Vagina (tissue), 2 donors: ENCODE data around the gene LATS1. TPM values are rescaled to one million over a fixed set of nuclear protein-coding genes. Genes with fewer than 3 reads are reported as not detected.
"Not testable (repeated sequence)": the region's sequence is repeated elsewhere in the genome, so short reads cannot be mapped to it uniquely, and the experiment has no call there.

ENCODE experiments used
- DNase-seq, 2 donors: peaks; one replicate each; pipeline ENCODE4 v3.0.0-alpha.2; 2017; ENCODE audit errors: extremely low spot score in 2 of 2
- H3K27ac ChIP-seq: fragments of 200-600 bp; sonication (generic); one replicate; pipeline ENCODE4 v1.5.1; 2019
- H3K27me3 ChIP-seq: fragments of 200-600 bp; sonication (generic); one replicate; pipeline ENCODE4 v1.5.1; 2019
- H3K36me3 ChIP-seq, 2 donors: fragments of 200-600 bp; sonication (generic); one replicate each; pipeline ENCODE4 v1.5.1; 2017 to 2019
- H3K4me1 ChIP-seq: fragments of 200-600 bp; sonication (generic); one replicate; pipeline ENCODE4 v1.5.1; 2019
- H3K4me3 ChIP-seq, 2 donors: fragments of 200-600 bp; sonication (generic); 1 replicate in 1 of 2; 2 replicates in 1 of 2; pipeline ENCODE4 v1.5.1; 2016 to 2019
- H3K9me3 ChIP-seq: fragments of 200-600 bp; sonication (generic); one replicate; pipeline ENCODE4 v1.5.1; 2019
- CTCF ChIP-seq, 3 experiments: fragments of 450-650 bp in 2 of 3; fragments of 200-600 bp in 1 of 3; sonication (generic) in 1 of 3; IDR thresholded peaks; one replicate each; pipeline ENCODE4 v1.5.1; 2017 to 2019; ENCODE audit warnings: antibody characterized with exemption in 3 of 3, mild to moderate bottlenecking in 2 of 3, moderate library complexity in 2 of 3
- POLR2A ChIP-seq, 2 donors: fragments of 450-650 bp; IDR thresholded peaks; one replicate each; pipeline ENCODE4 v1.6.1; 2017; ENCODE audit warnings: antibody characterized with exemption in 2 of 2, mild to moderate bottlenecking in 2 of 2, moderate library complexity in 2 of 2
- POLR2AphosphoS5 ChIP-seq, 2 donors: sonication (generic); formaldehyde crosslinking; IDR thresholded peaks; one replicate each; pipeline ENCODE4 v1.9.0; 2017; ENCODE audit warnings: antibody characterized with exemption in 2 of 2, mild to moderate bottlenecking in 2 of 2, low read depth in 1 of 2; ENCODE audit not compliant: insufficient read depth in 1 of 2
- intact Hi-C: fragments of 100-400 bp; cut with DNase I; formaldehyde crosslinking; loops from one replicate; pipeline ENCODE4 v1.15.1; 2023
- total RNA-seq: library from RNA; depleted of rRNA; stranded (reverse); fragments of >200 nt; gene quantifications from one replicate; pipeline ENCODE4 v1.2.3, GENCODE V29; 2016

Gene LATS1
- total RNA-seq, 1 donor from 2014 or later = 28.0 TPM

GRCh38 chr6:149686230-149686629 is 31.7 kb downstream of the LATS1 start:
- no peaks in the 10 kb centered on the region for H3K9me3 ChIP-seq
- no peak for DNase-seq
- no peak overlapping the region for H3K27ac ChIP-seq
- H3K36me3 ChIP-seq = peaks cover 0 to 16% of the 10 kb centered on the region in 2 donors
- no peak overlapping the region for H3K4me3 ChIP-seq
- no peaks in the 10 kb centered on the region for H3K27me3 ChIP-seq
- peaks cover 7% of the 10 kb centered on the region for H3K4me1 ChIP-seq
- no peak for TF ChIP-seq CTCF (IDR thresholded peaks at IDR 0.05)
- no peak for TF ChIP-seq POLR2A (IDR thresholded peaks at IDR 0.05)
- TF ChIP-seq POLR2AphosphoS5 (IDR thresholded peaks at IDR 0.05; ENCODE audit: insufficient read depth in 1 of 2, low read depth in 1 of 2) = no peak
- intact Hi-C loops = no loop called here

- Histone ChIP-seq H3K4me3 (no peak overlapping the region), H3K27ac (no peak overlapping the region), H3K27me3 (no peaks in the 10 kb centered on the region), H3K4me1 (peaks cover 7% of the 10 kb centered on the region), H3K36me3 (peaks cover 0 to 16% of the 10 kb centered on the region in 2 donors), H3K9me3 (no peaks in the 10 kb centered on the region)
- DNase-seq = no peak
- intact Hi-C loops = no loop called here
- TF ChIP-seq POLR2AphosphoS5 (IDR thresholded peaks at IDR 0.05; ENCODE audit: insufficient read depth in 1 of 2, low read depth in 1 of 2) (no peak), CTCF (IDR thresholded peaks at IDR 0.05) (no peak), POLR2A (IDR thresholded peaks at IDR 0.05) (no peak)
Observed at GRCh38 chr6:149683256-149683859, 34.5 kb downstream of the LATS1 start.

GRCh38 chr6:149681845-149682244 is 36.1 kb downstream of the LATS1 start:
- peaks cover 0 to 16% of the 10 kb centered on the region in 2 donors for H3K36me3 ChIP-seq
- H3K27ac ChIP-seq, DNase-seq, intact Hi-C loops, H3K4me3 ChIP-seq, H3K9me3 ChIP-seq, H3K27me3 ChIP-seq, H3K4me1 ChIP-seq: not testable (repeated sequence)

- Histone ChIP-seq H3K27ac (no peak overlapping the region), H3K9me3 (no peaks in the 10 kb centered on the region), H3K27me3 (no peaks in the 10 kb centered on the region), H3K4me1 (peaks cover 2% of the 10 kb centered on the region), H3K36me3 (peaks cover 0 to 21% of the 10 kb centered on the region in 2 donors), H3K4me3 (no peak overlapping the region)
- no peak for DNase-seq
- TF ChIP-seq POLR2AphosphoS5 (IDR thresholded peaks at IDR 0.05; ENCODE audit: insufficient read depth in 1 of 2, low read depth in 1 of 2) (no peak), POLR2A (IDR thresholded peaks at IDR 0.05) (no peak)
- intact Hi-C loops = no loop called here
Observed at GRCh38 chr6:149681209-149681608, 36.7 kb downstream of the LATS1 start.

- H3K36me3 ChIP-seq = peaks cover 0 to 28% of the 10 kb centered on the region in 2 donors
Observed at GRCh38 chr6:149680503-149680902, 37.4 kb downstream of the LATS1 start.

GRCh38 chr6:149672265-149672664 is 45.6 kb downstream of the LATS1 start:
- DNase-seq, H3K9me3 ChIP-seq, H3K27ac ChIP-seq, H3K4me1 ChIP-seq, intact Hi-C loops, H3K4me3 ChIP-seq, H3K27me3 ChIP-seq: not testable (repeated sequence)
- peaks cover 0 to 65% of the 10 kb centered on the region in 2 donors for H3K36me3 ChIP-seq

More at GRCh38 chr6:149680503-149680902, 37.4 kb downstream of the LATS1 start:
- H3K4me1 ChIP-seq = no peaks in the 10 kb centered on the region
- DNase-seq = no peak
- intact Hi-C loops = no loop called here
- no peaks in the 10 kb centered on the region for H3K9me3 ChIP-seq
- no peak overlapping the region for H3K4me3 ChIP-seq
- TF ChIP-seq POLR2A (IDR thresholded peaks at IDR 0.05) (no peak), POLR2AphosphoS5 (IDR thresholded peaks at IDR 0.05; ENCODE audit: insufficient read depth in 1 of 2, low read depth in 1 of 2) (no peak), CTCF (IDR thresholded peaks at IDR 0.05) (no peak)
- H3K27me3 ChIP-seq = no peaks in the 10 kb centered on the region
- H3K27ac ChIP-seq = no peak overlapping the region
